ENCODE results near the gene ZNF862.

ZNF862 gene

DNA sequence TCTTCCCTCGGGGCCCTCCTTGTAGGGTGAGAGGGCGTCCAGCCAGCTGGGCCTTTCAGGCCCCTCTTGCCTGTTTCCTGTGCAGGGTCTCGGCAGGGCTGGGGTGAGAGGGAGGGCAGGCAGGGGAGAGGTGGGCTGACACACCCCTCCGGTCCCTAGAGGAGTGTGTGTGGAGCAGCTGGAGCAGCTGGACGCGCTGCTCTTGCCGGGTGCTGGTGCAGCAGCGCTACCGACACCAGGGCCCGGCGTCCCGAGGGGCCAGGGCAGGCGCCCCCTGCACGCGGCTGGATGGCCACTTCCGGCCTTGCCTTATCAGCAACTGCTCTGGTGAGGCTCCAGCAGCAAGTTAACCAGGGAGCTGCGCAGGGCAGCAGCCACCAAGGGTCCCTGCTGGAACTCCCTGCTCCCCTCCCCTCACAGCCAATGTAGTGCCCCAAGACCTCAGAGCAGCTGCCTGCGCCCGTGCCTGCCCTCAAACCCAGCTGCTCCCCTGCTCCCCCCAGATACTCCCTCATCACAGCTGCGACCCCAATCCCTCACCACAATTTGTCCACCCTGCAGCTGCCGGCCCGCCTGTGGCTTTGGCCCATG lies 15.7 kb upstream of the ZNF862 start:
- no peak overlapping the region for H3K4me3 ChIP-seq (ENCODE audit: low read depth, low read length)
- in situ Hi-C loops (cut with HindIII; ENCODE audit: low sequenced_read_pairs): no loop called here
- TF ChIP-seq, protein P1, sequence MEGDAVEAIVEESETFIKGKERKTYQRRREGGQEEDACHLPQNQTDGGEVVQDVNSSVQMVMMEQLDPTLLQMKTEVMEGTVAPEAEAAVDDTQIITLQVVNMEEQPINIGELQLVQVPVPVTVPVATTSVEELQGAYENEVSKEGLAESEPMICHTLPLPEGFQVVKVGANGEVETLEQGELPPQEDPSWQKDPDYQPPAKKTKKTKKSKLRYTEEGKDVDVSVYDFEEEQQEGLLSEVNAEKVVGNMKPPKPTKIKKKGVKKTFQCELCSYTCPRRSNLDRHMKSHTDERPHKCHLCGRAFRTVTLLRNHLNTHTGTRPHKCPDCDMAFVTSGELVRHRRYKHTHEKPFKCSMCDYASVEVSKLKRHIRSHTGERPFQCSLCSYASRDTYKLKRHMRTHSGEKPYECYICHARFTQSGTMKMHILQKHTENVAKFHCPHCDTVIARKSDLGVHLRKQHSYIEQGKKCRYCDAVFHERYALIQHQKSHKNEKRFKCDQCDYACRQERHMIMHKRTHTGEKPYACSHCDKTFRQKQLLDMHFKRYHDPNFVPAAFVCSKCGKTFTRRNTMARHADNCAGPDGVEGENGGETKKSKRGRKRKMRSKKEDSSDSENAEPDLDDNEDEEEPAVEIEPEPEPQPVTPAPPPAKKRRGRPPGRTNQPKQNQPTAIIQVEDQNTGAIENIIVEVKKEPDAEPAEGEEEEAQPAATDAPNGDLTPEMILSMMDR (IDR thresholded peaks at IDR 0.05; ENCODE audit: low read depth, low read length): no peak
- DNase-seq (ENCODE audit: low read depth, low spot score): no peak

DNA sequence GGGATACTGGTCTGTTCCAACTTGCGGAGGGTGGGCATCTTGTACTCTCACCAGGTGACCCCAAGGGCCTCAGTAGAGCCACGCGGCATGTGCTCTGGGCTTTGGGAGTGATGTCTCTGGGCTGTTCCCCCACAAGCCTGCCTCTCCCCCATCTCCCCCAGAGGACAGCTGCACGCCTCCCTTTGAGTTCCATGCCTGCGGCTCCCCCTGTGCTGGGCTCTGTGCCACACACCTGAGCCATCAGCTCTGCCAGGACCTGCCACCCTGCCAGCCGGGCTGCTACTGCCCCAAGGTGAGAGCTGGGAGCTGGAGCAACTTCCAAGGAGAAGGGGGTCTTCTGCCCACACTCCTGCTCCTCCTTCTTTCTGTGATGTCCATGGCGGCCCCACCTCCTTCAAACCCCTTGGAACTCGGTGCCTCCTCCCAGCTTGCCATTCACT lies 15.0 kb upstream of the ZNF862 start:
- in situ Hi-C loops (cut with HindIII; ENCODE audit: low sequenced_read_pairs): no loop called here

GRCh38 chr7:149823631-149824199 lies 14.5 kb upstream of the ZNF862 start:
- in situ Hi-C loops (cut with HindIII; ENCODE audit: low sequenced_read_pairs): no loop called here
- no peak for DNase-seq (ENCODE audit: low read depth, low spot score)
- no peak overlapping the region for H3K4me3 ChIP-seq (ENCODE audit: low read depth, low read length)
- TF ChIP-seq, protein P1 (IDR thresholded peaks at IDR 0.05; ENCODE audit: low read depth, low read length): no peak

More for the DNA sequence above, 15.0 kb upstream of the ZNF862 start:
- no peak for DNase-seq (ENCODE audit: low read depth, low spot score)
- no peak overlapping the region for H3K4me3 ChIP-seq (ENCODE audit: low read depth, low read length)
- TF ChIP-seq, protein P1 (IDR thresholded peaks at IDR 0.05; ENCODE audit: low read depth, low read length): no peak

DNA sequence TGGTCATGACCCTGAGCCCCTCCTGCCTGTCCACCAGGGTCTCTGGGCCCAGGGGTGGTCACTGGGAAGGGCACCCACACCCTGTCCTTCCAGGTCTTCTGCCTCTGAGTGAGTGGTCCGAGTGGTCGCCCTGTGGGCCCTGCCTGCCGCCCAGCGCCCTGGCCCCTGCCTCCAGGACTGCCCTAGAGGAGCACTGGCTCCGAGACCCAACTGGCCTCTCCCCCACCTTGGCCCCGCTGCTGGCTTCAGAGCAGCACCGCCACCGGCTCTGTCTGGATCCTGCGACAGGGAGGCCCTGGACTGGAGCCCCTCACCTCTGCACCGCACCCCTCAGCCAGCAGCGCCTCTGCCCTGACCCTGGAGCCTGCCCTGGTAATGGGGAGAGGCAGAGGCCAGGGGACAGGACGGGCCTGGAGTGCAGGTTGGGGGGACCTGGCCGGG lies 13.9 kb upstream of the ZNF862 start:
- in situ Hi-C loops (cut with HindIII; ENCODE audit: low sequenced_read_pairs): no loop called here
- DNase-seq (ENCODE audit: low read depth, low spot score): no peak
- TF ChIP-seq, protein P1 (IDR thresholded peaks at IDR 0.05; ENCODE audit: low read depth, low read length): no peak
- H3K4me3 ChIP-seq (ENCODE audit: low read depth, low read length): no peak overlapping the region

DNA sequence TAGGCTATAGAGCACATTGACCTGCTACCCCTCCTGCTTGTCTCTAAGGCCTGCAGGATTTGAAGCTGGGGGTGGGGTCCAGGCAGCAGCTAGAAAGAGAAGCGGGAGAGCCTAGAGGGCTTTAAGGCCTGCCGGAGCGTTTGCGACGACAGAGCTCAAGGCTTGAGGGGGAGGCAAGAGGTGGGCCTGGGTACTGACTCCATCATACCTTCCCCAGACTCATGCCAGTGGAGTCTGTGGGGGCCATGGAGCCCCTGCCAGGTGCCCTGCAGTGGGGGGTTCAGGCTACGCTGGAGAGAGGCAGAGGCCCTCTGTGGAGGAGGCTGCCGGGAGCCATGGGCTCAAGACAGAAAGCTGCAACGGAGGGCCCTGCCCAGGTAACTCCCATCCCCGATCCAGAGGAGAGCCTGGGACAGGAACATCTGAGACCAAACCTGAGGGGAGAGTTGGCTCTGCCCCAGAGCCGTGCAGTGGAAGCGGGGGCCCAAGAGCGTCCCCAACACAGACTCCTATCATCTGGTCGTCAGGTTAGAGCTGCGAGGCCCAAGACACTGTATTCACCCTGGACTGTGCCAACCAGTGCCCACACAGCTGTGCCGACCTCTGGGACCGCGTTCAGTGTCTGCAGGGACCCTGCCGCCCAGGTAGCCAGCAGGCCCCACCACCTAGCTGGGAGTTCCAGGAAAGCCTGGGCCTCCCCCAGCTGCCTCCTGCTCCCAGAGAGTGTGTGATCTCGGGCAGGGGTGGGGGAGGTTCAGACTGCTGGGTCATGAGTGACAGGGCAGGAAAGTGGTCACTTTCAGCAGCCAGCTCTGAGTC lies 13.2 kb upstream of the ZNF862 start:
- no peak for DNase-seq (ENCODE audit: low read depth, low spot score)
- no peak overlapping the region for H3K4me3 ChIP-seq (ENCODE audit: low read depth, low read length)
- TF ChIP-seq, protein P1 (IDR thresholded peaks at IDR 0.05; ENCODE audit: low read depth, low read length): no peak
- in situ Hi-C loops (cut with HindIII; ENCODE audit: low sequenced_read_pairs): no loop called here

- H3K4me3 ChIP-seq (ENCODE audit: low read depth, low read length): no peak overlapping the region
- TF ChIP-seq, protein P1 (IDR thresholded peaks at IDR 0.05; ENCODE audit: low read depth, low read length): no peak
- DNase-seq (ENCODE audit: low read depth, low spot score): no peak
- in situ Hi-C loops (cut with HindIII; ENCODE audit: low sequenced_read_pairs): no loop called here
Observed at GRCh38 chr7:149825567-149826343, 12.4 kb upstream of the ZNF862 start.

All from astrocyte of the spinal cord (primary cell).